Occipital lobe (tissue), 3 donors: ENCODE measurements around the gene RPL7A. TPM values are rescaled to one million over a fixed set of nuclear protein-coding genes. Genes with fewer than 3 reads are reported as not detected.
"Not testable (repeated sequence)": the region's sequence is repeated elsewhere in the genome, so short reads cannot be mapped to it uniquely, and the experiment has no call there.

Experiments used
- DNase-seq: peaks from one replicate; lab custom pipeline; 2025; lab: John Stamatoyannopoulos, UW
- small RNA-seq: library from RNA; depleted of rRNA; stranded (forward); fragments of <200 nt; gene quantifications from one replicate; pipeline ENCODE3, GENCODE V24; 2014
- total RNA-seq: library from RNA; depleted of rRNA; stranded (reverse); fragments of >200 nt; gene quantifications from one replicate; pipeline ENCODE4 v1.2.3, GENCODE V29; 2014

Gene RPL7A
- total RNA-seq, 1 donor from 2014 or later = 1,058 TPM

DNA sequence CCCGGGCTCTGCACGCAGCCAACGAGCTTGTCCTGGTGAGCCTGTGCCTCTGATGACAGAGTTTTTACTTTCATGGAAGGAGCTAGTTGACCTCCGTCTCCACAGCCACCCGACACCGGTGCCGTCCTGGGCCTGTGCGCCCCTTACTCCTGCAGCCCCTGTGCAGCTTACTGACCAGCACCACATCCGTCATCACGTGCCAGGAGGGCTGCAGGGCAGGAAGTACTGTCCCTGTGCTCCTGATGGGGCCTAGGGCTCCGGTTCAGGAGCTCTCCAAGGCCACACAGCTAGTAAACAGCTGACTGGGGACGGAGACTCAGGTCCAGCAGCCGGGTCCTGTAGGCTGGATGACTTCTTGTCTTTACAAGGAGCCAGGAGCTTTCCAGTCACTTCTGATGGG, 38.3 kb downstream of the RPL7A start:
- DNase-seq = no peak

DNA sequence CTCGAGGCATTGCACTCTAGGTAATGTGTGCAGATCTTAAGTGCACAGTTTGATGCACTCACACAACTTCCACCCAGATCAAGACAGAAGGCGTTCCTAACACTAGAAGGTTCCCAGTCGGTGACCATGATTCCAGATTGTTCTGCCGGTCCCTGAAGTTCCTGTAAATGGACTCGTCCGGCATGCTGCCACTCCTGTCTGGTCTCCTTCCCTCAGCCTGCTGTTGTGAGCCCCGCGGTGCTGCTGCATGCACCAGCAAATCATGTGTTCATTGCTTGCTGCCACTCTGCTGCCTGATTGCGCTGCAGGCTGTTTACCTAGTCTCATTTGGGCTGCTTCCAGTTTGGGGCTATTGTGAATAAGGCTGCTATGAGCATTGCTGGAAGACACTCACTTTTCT, 39.7 kb downstream of the RPL7A start:
- no peak for DNase-seq

DNA sequence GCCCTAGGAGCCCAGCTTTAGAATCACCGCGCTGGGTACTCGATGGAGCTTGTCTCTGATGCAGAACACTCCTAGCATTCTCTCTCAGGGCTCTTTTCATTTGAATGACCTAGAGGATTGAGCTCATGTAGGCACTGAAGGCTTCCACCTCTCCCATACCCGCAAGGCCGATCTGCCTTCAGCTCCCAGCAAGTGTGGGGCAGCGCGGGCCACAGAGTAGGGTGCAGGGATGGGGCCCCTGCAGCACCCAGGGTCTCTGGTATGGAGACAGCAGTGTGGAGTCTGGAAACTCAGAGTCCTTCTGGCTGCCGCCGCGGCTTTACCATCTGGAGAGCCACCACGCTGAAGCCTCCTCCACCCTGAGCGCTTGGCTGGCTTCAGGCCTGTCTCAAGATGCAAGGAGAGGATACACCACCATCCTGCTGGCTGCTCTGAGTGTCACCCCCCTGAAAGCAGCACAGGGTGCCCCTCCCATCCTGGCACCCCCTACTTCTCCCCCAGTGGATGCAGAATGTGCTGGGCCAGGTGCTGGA, 41.1 kb downstream of the RPL7A start:
- DNase-seq = peak; percentile 30

DNA sequence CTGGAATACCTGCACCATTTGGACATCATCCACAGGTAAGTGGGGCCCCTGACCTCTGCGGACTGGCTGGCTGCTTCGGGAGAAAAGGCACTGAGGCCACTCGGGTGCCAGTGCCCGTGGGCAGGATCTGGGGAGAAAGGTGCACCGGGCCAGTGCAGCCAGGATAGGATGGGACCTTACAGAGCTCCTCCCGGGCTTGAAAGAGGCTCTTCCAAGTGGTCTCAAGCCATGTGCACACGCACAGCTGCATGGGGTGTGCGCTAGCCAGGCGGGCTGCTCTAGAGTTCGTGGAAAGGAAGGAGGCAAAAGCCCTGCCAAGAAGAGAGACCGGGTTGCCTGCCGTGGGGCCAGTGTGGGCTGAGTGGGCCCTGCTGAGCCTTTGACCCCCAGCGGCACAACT, 41.5 kb downstream of the RPL7A start:
- no peak for DNase-seq

DNA sequence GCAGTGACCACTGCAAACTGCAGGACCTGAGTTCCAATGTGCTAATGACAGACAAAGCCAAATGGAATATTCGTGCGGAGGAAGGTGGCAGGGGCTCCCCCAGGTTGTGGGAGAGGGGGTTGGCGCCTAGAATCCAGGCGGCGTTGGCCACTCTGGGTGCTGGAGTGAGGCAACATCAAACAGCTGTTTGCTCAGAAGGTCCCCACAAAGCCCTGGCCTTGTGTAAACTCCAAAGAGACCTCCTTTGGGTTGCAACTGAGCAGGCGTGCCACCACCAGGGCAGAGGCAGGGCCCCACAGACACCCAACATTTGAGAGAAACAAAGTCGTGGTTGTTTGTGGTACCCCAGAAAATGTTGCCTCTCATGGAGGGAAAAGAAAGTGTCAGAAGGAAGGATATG, 42.7 kb downstream of the RPL7A start:
- DNase-seq = no peak

DNA sequence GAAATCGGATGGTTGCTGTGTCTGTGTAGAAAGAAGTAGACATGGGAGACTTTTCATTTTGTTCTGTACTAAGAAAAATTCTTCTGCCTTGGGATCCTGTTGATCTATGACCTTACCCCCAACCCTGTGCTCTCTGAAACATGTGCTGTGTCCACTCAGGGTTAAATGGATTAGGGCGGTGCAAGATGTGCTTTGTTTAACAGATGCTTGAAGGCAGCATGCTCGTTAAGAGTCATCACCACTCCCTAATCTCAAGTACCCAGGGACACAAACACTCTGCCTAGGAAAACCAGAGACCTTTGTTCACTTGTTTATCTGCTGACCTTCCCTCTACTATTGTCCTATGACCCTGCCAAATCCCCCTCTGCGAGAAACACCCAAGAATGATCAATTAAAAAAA, 43.4 kb downstream of the RPL7A start:
- DNase-seq = not testable (repeated sequence)

DNA sequence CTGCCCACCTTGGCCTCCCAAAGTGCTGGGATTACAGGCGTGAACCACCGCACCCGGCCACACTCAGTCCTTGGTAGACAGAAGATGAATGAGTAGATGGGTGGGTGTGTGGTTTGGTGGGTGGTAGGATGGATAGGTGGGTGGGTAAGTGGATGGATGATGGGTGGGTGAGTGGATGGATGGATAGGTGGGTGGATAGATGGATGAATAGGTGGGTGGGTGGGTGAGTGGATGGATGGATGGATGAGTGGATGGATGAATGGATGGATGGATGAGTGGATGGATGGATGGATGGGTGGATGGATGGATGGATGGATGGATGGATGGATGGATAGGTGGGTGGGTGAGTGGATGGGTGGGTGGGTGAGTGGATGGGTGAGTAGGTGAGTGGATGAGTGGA, 44.3 kb downstream of the RPL7A start:
- not testable (repeated sequence) for DNase-seq

DNA sequence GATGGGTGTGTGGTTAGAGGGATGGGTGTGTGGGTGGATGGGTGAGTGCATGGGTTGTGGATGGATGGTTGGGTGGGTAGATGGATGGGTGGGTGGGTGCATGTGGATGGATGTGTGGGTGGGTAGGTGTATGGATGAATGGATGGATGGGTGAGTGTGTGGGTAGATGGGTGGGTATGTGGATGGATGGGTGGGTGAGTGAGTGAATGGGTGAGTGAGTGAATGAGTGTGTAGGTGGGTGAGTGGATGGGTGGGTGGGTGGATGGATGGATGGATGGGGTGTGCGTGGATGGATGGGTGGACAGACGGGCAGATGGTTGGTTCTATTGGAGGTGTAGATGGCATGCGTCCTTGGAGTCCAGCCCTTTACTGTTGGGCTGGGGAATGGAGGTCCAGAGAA, 45.4 kb downstream of the RPL7A start:
- DNase-seq = no peak

DNA sequence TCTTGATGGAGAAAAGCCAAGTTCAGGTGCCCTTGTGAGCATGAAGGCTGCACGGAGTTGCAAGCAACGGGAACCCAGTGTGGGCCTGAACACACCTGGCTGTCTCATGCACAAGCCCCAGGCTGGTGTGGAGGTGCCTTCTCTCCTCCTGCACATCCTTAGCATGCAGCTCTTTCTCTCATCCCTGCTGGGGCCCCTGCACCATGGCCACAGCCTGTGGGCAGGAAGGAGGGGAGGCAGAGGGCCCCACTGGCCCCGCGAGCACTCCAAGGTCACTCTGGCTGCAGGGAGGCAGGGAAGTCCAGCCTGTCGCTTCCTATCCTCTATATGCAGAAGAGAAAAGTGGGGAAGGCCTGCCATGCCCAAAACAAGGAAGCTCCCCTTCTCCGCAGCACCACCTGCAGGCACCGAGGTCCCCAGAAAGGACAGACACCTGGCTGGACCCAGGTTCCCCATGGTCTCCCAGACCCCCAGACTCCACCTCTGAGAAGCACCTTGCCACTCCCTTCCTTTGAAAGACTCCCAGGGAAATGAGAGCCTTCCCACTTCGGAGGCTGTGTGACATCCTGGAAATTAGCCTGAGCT, 46.8 kb downstream of the RPL7A start:
- DNase-seq = no peak

DNA sequence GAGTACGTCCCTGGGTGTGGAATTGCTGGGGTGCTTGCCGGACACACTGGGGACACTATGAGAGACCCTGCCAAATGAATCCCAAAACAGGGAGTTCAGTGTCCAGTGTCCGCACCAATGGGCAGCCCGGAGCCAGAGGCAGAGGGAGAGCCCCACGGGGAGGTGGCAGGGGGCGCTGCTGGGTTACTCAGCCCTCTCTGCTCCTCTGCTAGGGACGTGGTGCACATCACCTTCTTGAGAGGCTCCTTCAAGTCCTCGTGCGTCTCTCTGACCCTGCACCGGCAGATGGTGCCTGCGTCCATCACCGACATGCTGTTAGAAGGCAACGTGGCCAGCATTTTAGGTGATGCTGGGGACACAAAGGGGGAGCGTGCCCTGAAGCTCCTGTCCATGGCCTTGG, 48.9 kb downstream of the RPL7A start:
- no peak for DNase-seq

DNA sequence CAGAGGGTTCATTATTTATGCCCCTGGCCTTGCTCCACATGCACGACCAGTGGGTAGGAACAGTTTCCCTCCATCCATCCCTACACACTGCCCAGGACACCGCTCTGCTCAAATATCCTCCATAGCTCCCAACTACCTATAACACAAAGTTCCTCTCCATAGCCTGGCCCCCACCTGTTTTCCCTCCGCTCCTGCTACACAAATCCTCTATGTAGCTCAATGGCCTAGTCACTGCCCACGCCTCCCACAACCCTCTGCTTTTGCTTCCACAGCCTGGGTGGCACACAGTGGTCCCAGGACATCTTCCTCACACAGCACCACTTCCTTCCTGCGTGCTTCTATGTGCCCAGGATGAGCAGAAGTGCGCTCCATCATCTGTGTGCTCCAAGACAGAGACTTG, 49.4 kb downstream of the RPL7A start:
- no peak for DNase-seq

DNA sequence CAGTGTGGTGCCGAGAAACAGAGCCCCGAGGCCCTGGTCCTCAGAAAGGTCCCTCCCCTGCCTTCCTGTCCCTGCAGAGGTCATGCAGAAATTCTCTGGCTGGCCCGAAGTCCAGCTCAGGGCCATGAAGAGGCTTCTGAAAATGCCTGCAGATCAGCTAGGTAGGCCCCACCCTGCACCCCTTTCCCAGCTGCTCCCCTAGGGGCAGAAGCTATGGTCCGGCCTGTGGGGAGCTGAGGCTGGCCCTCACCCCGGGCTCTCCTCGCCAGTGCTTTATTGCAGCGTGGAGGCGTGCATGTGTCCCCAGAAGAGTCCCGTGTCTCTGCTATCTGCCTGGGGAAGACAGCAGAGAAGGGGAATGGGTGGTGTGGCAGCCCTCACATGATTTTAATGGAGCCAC, 49.9 kb downstream of the RPL7A start:
- no peak for DNase-seq

DNA sequence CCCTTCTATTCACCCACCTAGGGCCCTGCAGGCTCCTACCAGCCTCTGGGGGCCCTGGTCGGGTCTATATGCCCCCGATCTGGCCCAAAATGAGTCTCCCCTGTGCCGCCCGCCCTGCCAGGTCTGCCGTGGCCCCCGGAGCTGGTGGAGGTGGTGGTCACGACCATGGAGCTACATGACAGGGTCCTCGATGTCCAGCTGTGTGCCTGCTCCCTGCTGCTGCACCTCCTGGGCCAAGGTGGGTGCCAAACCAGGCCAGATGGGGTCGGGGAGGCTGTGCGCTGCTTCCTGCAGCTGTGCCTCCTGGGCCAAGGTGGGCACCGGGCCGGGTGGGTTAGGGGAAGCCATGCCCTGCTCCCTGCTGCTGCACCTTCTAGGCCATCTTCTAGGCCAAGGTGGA, 52.3 kb downstream of the RPL7A start:
- DNase-seq = no peak

Small RNA genes lying within 50 kb of the gene (small RNA-seq; reads per million reads assigned to genes)
- gene RF00019 (not detected), gene SNORD24 (not detected), gene SNORD36A (not detected), gene SNORD36B (not detected), gene SNORD36C (not detected)

Other genes with a start within 250 kb of the RPL7A start
- gene RALGDS, start 227.0 kb upstream of the RPL7A start, total RNA-seq = 95.8 TPM
- 8.1 TPM for gene GBGT1, start 184.3 kb upstream of the RPL7A start, total RNA-seq
- not detected for gene OBP2B, start 139.0 kb upstream of the RPL7A start, total RNA-seq
- gene ABO, start 73.0 kb upstream of the RPL7A start, total RNA-seq = under 0.01 TPM
- 14.7 TPM for gene SURF6, start 12.0 kb upstream of the RPL7A start, total RNA-seq
- gene MED22, start 87 bp upstream of the RPL7A start, total RNA-seq = 17.9 TPM
- gene SURF1, start 8.3 kb downstream of the RPL7A start, total RNA-seq = 11.1 TPM
- gene SURF2, start 8.3 kb downstream of the RPL7A start, total RNA-seq = 9.7 TPM
- gene SURF4, start 27.8 kb downstream of the RPL7A start, total RNA-seq = 88.6 TPM
- 1.6 TPM for gene STKLD1, start 28.1 kb downstream of the RPL7A start, total RNA-seq
- 15.1 TPM for gene REXO4, start 69.8 kb downstream of the RPL7A start, total RNA-seq
- 2.2 TPM for gene ADAMTS13, start 74.1 kb downstream of the RPL7A start, total RNA-seq
- 19.0 TPM for gene CACFD1, start 111.8 kb downstream of the RPL7A start, total RNA-seq
- 17.2 TPM for gene SLC2A6, start 130.9 kb downstream of the RPL7A start, total RNA-seq
- gene MYMK, start 176.7 kb downstream of the RPL7A start, total RNA-seq = not detected
- 3.3 TPM for gene ADAMTSL2, start 186.5 kb downstream of the RPL7A start, total RNA-seq